ENCODE measurements around the gene ARPC2.
"Not testable (repeated sequence)": the region's sequence is repeated elsewhere in the genome, so short reads cannot be mapped to it uniquely, and the experiment has no call there.

ARPC2 gene

GRCh38 chr2:218271487-218271797 lies 54.5 kb downstream of the ARPC2 start:
- DNase-seq (ENCODE audit: low read depth in 3 of 3), result no peak

- no peak for DNase-seq (ENCODE audit: low read depth in 3 of 3)
Observed at GRCh38 chr2:218271865-218272530, 55.0 kb downstream of the ARPC2 start.

- peak; percentile 47 to 69 (median 63) for DNase-seq (ENCODE audit: low read depth in 3 of 3)
Observed at GRCh38 chr2:218272531-218273212, 55.7 kb downstream of the ARPC2 start.

GRCh38 chr2:218273214-218273907 lies 56.4 kb downstream of the ARPC2 start:
- DNase-seq (ENCODE audit: low read depth in 3 of 3), result not testable (repeated sequence)

- DNase-seq (ENCODE audit: low read depth in 3 of 3), result no peak
Observed at GRCh38 chr2:218273908-218274249, 56.9 kb downstream of the ARPC2 start.

GRCh38 chr2:218274586-218274985 lies 57.6 kb downstream of the ARPC2 start:
- no peak for DNase-seq (ENCODE audit: low read depth in 3 of 3)

GRCh38 chr2:218275371-218276072 lies 58.5 kb downstream of the ARPC2 start:
- DNase-seq (ENCODE audit: low read depth in 3 of 3), result no peak

GRCh38 chr2:218276986-218277755 lies 60.2 kb downstream of the ARPC2 start:
- no peak for DNase-seq (ENCODE audit: low read depth in 3 of 3)

GRCh38 chr2:218277921-218278320 lies 60.9 kb downstream of the ARPC2 start:
- DNase-seq (ENCODE audit: low read depth in 3 of 3), result no peak

- no peak for DNase-seq (ENCODE audit: low read depth in 3 of 3)
Observed at GRCh38 chr2:218278531-218279360, 61.8 kb downstream of the ARPC2 start.

GRCh38 chr2:218280260-218280870 lies 63.4 kb downstream of the ARPC2 start:
- no peak for DNase-seq (ENCODE audit: low read depth in 3 of 3)

GRCh38 chr2:218281449-218281848 lies 64.5 kb downstream of the ARPC2 start:
- no peak for DNase-seq (ENCODE audit: low read depth in 3 of 3)

GRCh38 chr2:218282173-218282991 lies 65.4 kb downstream of the ARPC2 start:
- no peak for DNase-seq (ENCODE audit: low read depth in 3 of 3)

- DNase-seq (ENCODE audit: low read depth in 3 of 3), result peak; percentile 24 to 44 (median 38)
Observed at GRCh38 chr2:218284106-218284811, 67.3 kb downstream of the ARPC2 start.

- DNase-seq (ENCODE audit: low read depth in 3 of 3), result no peak
Observed at GRCh38 chr2:218285604-218286003, 68.6 kb downstream of the ARPC2 start.

- DNase-seq (ENCODE audit: low read depth in 3 of 3), result peak; percentile 40 to 70 (median 65)
Observed at GRCh38 chr2:218286570-218287459, 69.8 kb downstream of the ARPC2 start.

GRCh38 chr2:218289639-218290315 lies 72.8 kb downstream of the ARPC2 start:
- DNase-seq (ENCODE audit: low read depth in 3 of 3), result no peak

Data from stimulated activated CD4-positive, alpha-beta T cell treated with anti-CD3 and anti-CD28 coated beads, TNF-alpha, amount 100 ng/mL, for 4 hours (primary cell).